Fibroblast of villous mesenchyme (primary cell): Measurements from ENCODE around the gene PRKG1. TPM values are rescaled to one million over a fixed set of nuclear protein-coding genes. Genes with fewer than 3 reads are reported as not detected.
A peak's percentile ranks its signal among the peaks of the same experiment; 100 is the strongest.
"Not testable (repeated sequence)": the region's sequence is repeated elsewhere in the genome, so short reads cannot be mapped to it uniquely, and the experiment has no call there.

ENCODE experiments used
- DNase-seq: peaks from one replicate; pipeline ENCODE4 v3.0.0-alpha.2; 2010; ENCODE audit warnings: low read depth
- H3K4me3 ChIP-seq: 2 replicates; pipeline ENCODE4 v1.5.1; 2011; ENCODE audit warnings: low read depth, mild to moderate bottlenecking, low read length
- total RNA-seq: library from RNA; depleted of rRNA; stranded (reverse); fragments of >200 nt; gene quantifications from 2 replicates; pipeline ENCODE4 v1.2.3, GENCODE V29; 2012
- TF ChIP-seq, protein P1 (sequence below): IDR thresholded peaks from 2 replicates; pipeline ENCODE4 v1.5.1; 2012; ENCODE audit warnings: low read depth, mild to moderate bottlenecking, low read length; ENCODE audit not compliant: insufficient read depth

PRKG1 gene
- total RNA-seq, 1 donor, result 19.0 TPM

- TF ChIP-seq, protein P1, sequence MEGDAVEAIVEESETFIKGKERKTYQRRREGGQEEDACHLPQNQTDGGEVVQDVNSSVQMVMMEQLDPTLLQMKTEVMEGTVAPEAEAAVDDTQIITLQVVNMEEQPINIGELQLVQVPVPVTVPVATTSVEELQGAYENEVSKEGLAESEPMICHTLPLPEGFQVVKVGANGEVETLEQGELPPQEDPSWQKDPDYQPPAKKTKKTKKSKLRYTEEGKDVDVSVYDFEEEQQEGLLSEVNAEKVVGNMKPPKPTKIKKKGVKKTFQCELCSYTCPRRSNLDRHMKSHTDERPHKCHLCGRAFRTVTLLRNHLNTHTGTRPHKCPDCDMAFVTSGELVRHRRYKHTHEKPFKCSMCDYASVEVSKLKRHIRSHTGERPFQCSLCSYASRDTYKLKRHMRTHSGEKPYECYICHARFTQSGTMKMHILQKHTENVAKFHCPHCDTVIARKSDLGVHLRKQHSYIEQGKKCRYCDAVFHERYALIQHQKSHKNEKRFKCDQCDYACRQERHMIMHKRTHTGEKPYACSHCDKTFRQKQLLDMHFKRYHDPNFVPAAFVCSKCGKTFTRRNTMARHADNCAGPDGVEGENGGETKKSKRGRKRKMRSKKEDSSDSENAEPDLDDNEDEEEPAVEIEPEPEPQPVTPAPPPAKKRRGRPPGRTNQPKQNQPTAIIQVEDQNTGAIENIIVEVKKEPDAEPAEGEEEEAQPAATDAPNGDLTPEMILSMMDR, result no peak
- H3K4me3 ChIP-seq, result peak overlapping the region; percentile 47
- no peak for DNase-seq
These were observed 1158.5 kb downstream of the PRKG1 start for GRCh38 chr10:52232561-52233350.

- not testable (repeated sequence) for DNase-seq
- peak overlapping the region; percentile 47 for H3K4me3 ChIP-seq
These were observed 1159.2 kb downstream of the PRKG1 start for GRCh38 chr10:52233351-52233991.

DNA sequence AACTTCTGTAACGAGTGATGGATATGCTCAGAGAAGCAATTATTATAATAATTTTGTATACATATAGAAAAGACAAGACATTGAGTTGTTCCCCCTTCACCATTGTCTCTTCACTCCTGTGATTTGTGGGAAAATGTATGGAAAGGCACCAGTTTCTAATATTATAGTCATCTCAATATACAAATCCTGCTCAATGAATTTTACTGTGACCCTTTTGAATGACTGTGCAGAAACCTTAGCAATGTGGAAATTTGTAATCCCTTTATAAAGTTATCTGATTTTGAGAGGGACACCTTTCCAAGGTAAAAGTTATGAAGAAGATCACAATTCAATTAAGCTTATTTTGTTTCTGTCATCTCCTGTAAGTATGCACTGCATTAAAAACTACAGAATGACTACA, 1165.5 kb downstream of the PRKG1 start:
- TF ChIP-seq, protein P1, result no peak
- no peak overlapping the region for H3K4me3 ChIP-seq
- no peak for DNase-seq

GRCh38 chr10:52245547-52245946, 1171.3 kb downstream of the PRKG1 start:
- no peak overlapping the region for H3K4me3 ChIP-seq
- TF ChIP-seq, protein P1, result no peak
- DNase-seq, result no peak

- DNase-seq, H3K4me3 ChIP-seq: not testable (repeated sequence)
These were observed 1173.6 kb downstream of the PRKG1 start for GRCh38 chr10:52247929-52248328.

GRCh38 chr10:52248697-52249306, 1174.5 kb downstream of the PRKG1 start:
- no peak overlapping the region for H3K4me3 ChIP-seq
- no peak for DNase-seq
- TF ChIP-seq, protein P1, result no peak

- TF ChIP-seq, protein P1, result no peak
- DNase-seq, result no peak
These were observed 1175.6 kb downstream of the PRKG1 start for GRCh38 chr10:52249850-52250395.

More at GRCh38 chr10:52249850-52250395, 1175.6 kb downstream of the PRKG1 start:
- H3K4me3 ChIP-seq, result no peak overlapping the region
